ENCODE measurements around the gene CYB561.

Gene CYB561

DNA sequence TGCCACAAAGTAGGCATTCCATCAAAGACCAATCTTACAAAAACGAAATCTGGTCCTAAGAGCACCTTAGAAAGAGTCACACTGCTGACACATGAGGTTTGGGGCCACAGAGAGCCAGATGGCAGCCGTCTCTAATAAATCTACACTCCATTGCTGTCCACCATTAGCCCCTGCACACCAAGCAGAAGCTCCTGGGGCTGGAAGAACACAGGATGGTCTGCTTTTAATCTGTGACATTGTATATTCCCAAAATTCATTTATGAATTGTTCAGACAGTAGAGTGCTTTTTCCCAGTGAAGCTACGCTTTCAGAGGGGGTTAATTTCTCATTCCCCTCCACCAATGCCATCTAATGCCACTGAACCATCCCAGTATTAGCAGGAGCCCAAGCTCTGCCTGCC lies 1.6 kb downstream of the CYB561 start:
- H3K4me3 ChIP-seq (ENCODE audit: low read length): no peak overlapping the region
- no peak overlapping the region for H2AFZ ChIP-seq (ENCODE audit: low read length)
- no peak overlapping the region for H3K9ac ChIP-seq (ENCODE audit: low read length)
- H3K9me3 ChIP-seq (replicated peaks; ENCODE audit: insufficient read depth, low read length): no peaks in the 10 kb centered on the region
- no peak for TF ChIP-seq EZH2phosphoT487 (IDR thresholded peaks at IDR 0.05; ENCODE audit: low read length)
- TF ChIP-seq, protein P1, sequence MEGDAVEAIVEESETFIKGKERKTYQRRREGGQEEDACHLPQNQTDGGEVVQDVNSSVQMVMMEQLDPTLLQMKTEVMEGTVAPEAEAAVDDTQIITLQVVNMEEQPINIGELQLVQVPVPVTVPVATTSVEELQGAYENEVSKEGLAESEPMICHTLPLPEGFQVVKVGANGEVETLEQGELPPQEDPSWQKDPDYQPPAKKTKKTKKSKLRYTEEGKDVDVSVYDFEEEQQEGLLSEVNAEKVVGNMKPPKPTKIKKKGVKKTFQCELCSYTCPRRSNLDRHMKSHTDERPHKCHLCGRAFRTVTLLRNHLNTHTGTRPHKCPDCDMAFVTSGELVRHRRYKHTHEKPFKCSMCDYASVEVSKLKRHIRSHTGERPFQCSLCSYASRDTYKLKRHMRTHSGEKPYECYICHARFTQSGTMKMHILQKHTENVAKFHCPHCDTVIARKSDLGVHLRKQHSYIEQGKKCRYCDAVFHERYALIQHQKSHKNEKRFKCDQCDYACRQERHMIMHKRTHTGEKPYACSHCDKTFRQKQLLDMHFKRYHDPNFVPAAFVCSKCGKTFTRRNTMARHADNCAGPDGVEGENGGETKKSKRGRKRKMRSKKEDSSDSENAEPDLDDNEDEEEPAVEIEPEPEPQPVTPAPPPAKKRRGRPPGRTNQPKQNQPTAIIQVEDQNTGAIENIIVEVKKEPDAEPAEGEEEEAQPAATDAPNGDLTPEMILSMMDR (IDR thresholded peaks at IDR 0.05; ENCODE audit: low read length): no peak
- no peak for TF ChIP-seq EZH2 (optimal IDR thresholded peaks at IDR 0.05; ENCODE audit: low read depth, low read length)
- peaks cover 8% of the 10 kb centered on the region; the same call in 1 of the 2 replicates for H3K4me1 ChIP-seq (ENCODE audit: low read length)
- no peaks in the 10 kb centered on the region for H3K9me2 ChIP-seq (replicated peaks; ENCODE audit: insufficient read depth, low read length)
- no peaks in the 10 kb centered on the region for H3K79me2 ChIP-seq (ENCODE audit: low read length)
- no peaks in the 10 kb centered on the region for H3K27me3 ChIP-seq (replicated peaks; ENCODE audit: insufficient read depth, low read length)
- H3F3A ChIP-seq (ENCODE audit: insufficient read depth, low read length): no peaks in the 10 kb centered on the region; the same call in 1 of the 2 replicates
- no peak overlapping the region for H3K4me2 ChIP-seq (ENCODE audit: low read depth, low read length)
- no peaks in the 10 kb centered on the region for H3K36me3 ChIP-seq (replicated peaks; ENCODE audit: insufficient read depth, low read length)
- H3K27ac ChIP-seq (ENCODE audit: low read length): no peak overlapping the region
- no peak for DNase-seq
- no peaks in the 10 kb centered on the region for H4K20me1 ChIP-seq (ENCODE audit: insufficient read depth, low read length)

DNA sequence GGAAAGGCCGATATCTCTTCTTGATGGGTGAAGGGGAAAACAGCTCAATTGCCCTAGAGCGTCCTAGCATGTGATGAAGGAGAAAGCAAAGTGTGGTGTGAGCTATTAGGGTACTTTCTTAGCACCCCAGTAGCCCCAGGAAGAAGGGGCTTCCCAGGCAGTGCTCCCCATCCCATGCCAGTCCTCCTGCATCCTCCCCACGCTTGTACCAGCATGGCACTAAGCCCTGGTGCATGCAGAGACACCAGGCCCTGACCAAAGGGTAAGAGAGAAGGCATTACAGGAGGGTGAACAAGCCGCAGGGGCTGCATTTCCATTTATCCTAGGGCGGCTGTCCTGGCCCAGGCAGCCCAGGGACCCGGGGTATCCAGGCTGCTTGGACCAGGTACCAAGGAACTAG lies 3.1 kb downstream of the CYB561 start:
- no peak overlapping the region for H3K27ac ChIP-seq (ENCODE audit: low read length)
- TF ChIP-seq EZH2 (optimal IDR thresholded peaks at IDR 0.05; ENCODE audit: low read depth, low read length) (no peak), EZH2phosphoT487 (IDR thresholded peaks at IDR 0.05; ENCODE audit: low read length) (no peak)
- TF ChIP-seq, protein P1 (IDR thresholded peaks at IDR 0.05; ENCODE audit: low read length): no peak
- DNase-seq: no peak

DNA sequence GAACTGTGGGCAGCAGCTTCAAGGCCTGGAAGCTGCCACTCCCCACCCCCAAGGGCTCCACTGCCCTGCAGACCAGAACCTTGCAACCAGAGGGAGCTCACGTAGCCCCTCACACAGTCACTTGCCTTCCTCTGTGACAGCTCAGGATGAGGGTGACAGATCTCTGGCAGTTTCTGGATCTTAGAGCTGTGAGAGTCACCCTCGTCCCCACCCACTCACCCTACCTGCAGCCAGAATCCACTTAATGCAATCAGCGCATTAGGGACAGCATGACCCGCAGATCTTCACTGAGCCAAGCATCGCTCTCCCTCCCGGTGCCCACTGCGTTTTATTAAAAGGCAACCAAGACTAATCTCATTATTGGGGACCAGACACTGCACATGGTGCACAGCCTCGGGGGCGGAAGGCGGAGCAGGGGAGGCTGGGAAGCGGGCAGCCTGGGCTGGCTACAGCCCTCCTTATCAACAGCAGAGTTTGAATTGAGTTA lies 3.5 kb downstream of the CYB561 start:
- Histone ChIP-seq H3K27ac (ENCODE audit: low read length) (no peak overlapping the region), H4K20me1 (ENCODE audit: insufficient read depth, low read length) (no peaks in the 10 kb centered on the region), H3K4me1 (ENCODE audit: low read length) (peaks cover 8% of the 10 kb centered on the region; the same call in 1 of the 2 replicates), H2AFZ (ENCODE audit: low read length) (no peak overlapping the region), H3K9me3 (replicated peaks; ENCODE audit: insufficient read depth, low read length) (no peaks in the 10 kb centered on the region), H3K4me3 (ENCODE audit: low read length) (no peak overlapping the region), H3K4me2 (ENCODE audit: low read depth, low read length) (no peak overlapping the region), H3K9me2 (replicated peaks; ENCODE audit: insufficient read depth, low read length) (no peaks in the 10 kb centered on the region), H3K79me2 (ENCODE audit: low read length) (no peaks in the 10 kb centered on the region), H3F3A (ENCODE audit: insufficient read depth, low read length) (no peaks in the 10 kb centered on the region; the same call in 1 of the 2 replicates), H3K36me3 (replicated peaks; ENCODE audit: insufficient read depth, low read length) (no peaks in the 10 kb centered on the region), H3K9ac (ENCODE audit: low read length) (no peak overlapping the region), H3K27me3 (replicated peaks; ENCODE audit: insufficient read depth, low read length) (no peaks in the 10 kb centered on the region)
- TF ChIP-seq EZH2phosphoT487 (IDR thresholded peaks at IDR 0.05; ENCODE audit: low read length): no peak
- TF ChIP-seq EZH2 (optimal IDR thresholded peaks at IDR 0.05; ENCODE audit: low read depth, low read length): no peak
- TF ChIP-seq, protein P1 (IDR thresholded peaks at IDR 0.05; ENCODE audit: low read length): no peak
- no peak for DNase-seq

More for the DNA sequence above, 3.1 kb downstream of the CYB561 start:
- Histone ChIP-seq H3F3A (ENCODE audit: insufficient read depth, low read length) (no peaks in the 10 kb centered on the region; the same call in 1 of the 2 replicates), H2AFZ (ENCODE audit: low read length) (no peak overlapping the region), H3K79me2 (ENCODE audit: low read length) (no peaks in the 10 kb centered on the region), H3K36me3 (replicated peaks; ENCODE audit: insufficient read depth, low read length) (no peaks in the 10 kb centered on the region), H3K4me2 (ENCODE audit: low read depth, low read length) (no peak overlapping the region), H3K27me3 (replicated peaks; ENCODE audit: insufficient read depth, low read length) (no peaks in the 10 kb centered on the region), H3K9me2 (replicated peaks; ENCODE audit: insufficient read depth, low read length) (no peaks in the 10 kb centered on the region), H3K9ac (ENCODE audit: low read length) (no peak overlapping the region), H4K20me1 (ENCODE audit: insufficient read depth, low read length) (no peaks in the 10 kb centered on the region), H3K4me3 (ENCODE audit: low read length) (no peak overlapping the region), H3K9me3 (replicated peaks; ENCODE audit: insufficient read depth, low read length) (no peaks in the 10 kb centered on the region), H3K4me1 (ENCODE audit: low read length) (peaks cover 8% of the 10 kb centered on the region; the same call in 1 of the 2 replicates)

All from MM.1S (cell line).